NCI-H446 treated with DMSO at 0.1 percent for 48 hours (cell line): ENCODE results near the gene AREG.

ENCODE experiments used
- DNase-seq: peaks from one replicate; lab custom pipeline; 2025; lab: John Stamatoyannopoulos, UW

Gene AREG

GRCh38 chr4:74433043-74433442 lies 11.9 kb upstream of the AREG start:
- no peak for DNase-seq

- DNase-seq, result no peak
Measured at GRCh38 chr4:74433541-74434172, 11.3 kb upstream of the AREG start.

- no peak for DNase-seq
Measured at GRCh38 chr4:74435296-74435695, 9.6 kb upstream of the AREG start.

- no peak for DNase-seq
Measured at GRCh38 chr4:74437866-74438265, 7.1 kb upstream of the AREG start.

GRCh38 chr4:74438661-74439060 lies 6.3 kb upstream of the AREG start:
- DNase-seq, result no peak

GRCh38 chr4:74439952-74440351 lies 5.0 kb upstream of the AREG start:
- no peak for DNase-seq

GRCh38 chr4:74440356-74440755 lies 4.6 kb upstream of the AREG start:
- no peak for DNase-seq

GRCh38 chr4:74441744-74442143 lies 3.2 kb upstream of the AREG start:
- DNase-seq, result no peak

GRCh38 chr4:74446193-74446868 lies 1.4 kb downstream of the AREG start:
- DNase-seq, result no peak

- DNase-seq, result no peak
Measured at GRCh38 chr4:74446896-74447295, 2.0 kb downstream of the AREG start.

- DNase-seq, result no peak
Measured at GRCh38 chr4:74447636-74448233, 2.8 kb downstream of the AREG start.

GRCh38 chr4:74449571-74450297 lies 4.8 kb downstream of the AREG start:
- DNase-seq, result no peak

GRCh38 chr4:74450298-74450683 lies 5.4 kb downstream of the AREG start:
- DNase-seq, result no peak

- DNase-seq, result no peak
Measured at GRCh38 chr4:74451214-74451661, 6.3 kb downstream of the AREG start.

GRCh38 chr4:74453037-74453635 lies 8.2 kb downstream of the AREG start:
- DNase-seq, result no peak

GRCh38 chr4:74453829-74454742 lies 9.2 kb downstream of the AREG start:
- DNase-seq, result no peak

GRCh38 chr4:74455361-74456055 lies 10.6 kb downstream of the AREG start:
- DNase-seq, result no peak

- DNase-seq, result no peak
Measured at GRCh38 chr4:74456056-74456744, 11.3 kb downstream of the AREG start.

GRCh38 chr4:74456849-74457395 lies 12.0 kb downstream of the AREG start:
- DNase-seq, result no peak

- no peak for DNase-seq
Measured at GRCh38 chr4:74460833-74461232, 15.9 kb downstream of the AREG start.
